GM12875 (cell line): Measurements from ENCODE around the gene PDE6A.
A peak's percentile ranks its signal among the peaks of the same experiment; 100 is the strongest.

Experiments used
- H3K4me3 ChIP-seq: one replicate; pipeline ENCODE4 v1.5.1; 2011; ENCODE audit warnings: low read depth, low read length, control low read depth
- CTCF ChIP-seq: IDR thresholded peaks from 2 replicates; pipeline ENCODE4 v1.5.1; 2011; ENCODE audit warnings: low read depth, mild to moderate bottlenecking, control low read depth, inconsistent platforms, low read length, moderate library complexity, borderline replicate concordance; ENCODE audit not compliant: insufficient read depth

Gene PDE6A

GRCh38 chr5:149852641-149853330 is 91.8 kb downstream of the PDE6A start:
- TF ChIP-seq CTCF: peak; percentile 85
- H3K4me3 ChIP-seq: no peak overlapping the region

- H3K4me3 ChIP-seq: no peak overlapping the region
- TF ChIP-seq CTCF: no peak
These were observed 93.4 kb downstream of the PDE6A start for GRCh38 chr5:149851211-149851610.

GRCh38 chr5:149849966-149850910 is 94.4 kb downstream of the PDE6A start:
- TF ChIP-seq CTCF: no peak
- no peak overlapping the region for H3K4me3 ChIP-seq

- no peak overlapping the region for H3K4me3 ChIP-seq
- no peak for TF ChIP-seq CTCF
These were observed 95.2 kb downstream of the PDE6A start for GRCh38 chr5:149849280-149849965.

- TF ChIP-seq CTCF: no peak
These were observed 97.0 kb downstream of the PDE6A start for GRCh38 chr5:149847611-149848010.

GRCh38 chr5:149846021-149846420 is 98.6 kb downstream of the PDE6A start:
- no peak overlapping the region for H3K4me3 ChIP-seq
- no peak for TF ChIP-seq CTCF

More at GRCh38 chr5:149847611-149848010, 97.0 kb downstream of the PDE6A start:
- no peak overlapping the region for H3K4me3 ChIP-seq

GRCh38 chr5:149845601-149846000 is 99.0 kb downstream of the PDE6A start:
- no peak overlapping the region for H3K4me3 ChIP-seq
- no peak for TF ChIP-seq CTCF
